Activated CD4-positive, alpha-beta T cell treated with anti-CD3 and anti-CD28 coated beads, Interleukin-2, Interleukin-6, amounts not matched to agents 100 ng/mL and 50 ng/mL, durations not matched to agents 16 hours and 8 hours (primary cell): ENCODE measurements around the gene SNX32.

Experiments used
- DNase-seq: peaks from one replicate; pipeline ENCODE4 v3.0.0-alpha.2; 2020

The SNX32 gene

GRCh38 chr11:65869643-65870306 lies 36.0 kb downstream of the SNX32 start:
- no peak for DNase-seq

- DNase-seq = no peak
Measured at GRCh38 chr11:65870307-65870658, 36.5 kb downstream of the SNX32 start.

GRCh38 chr11:65870706-65871681 lies 37.2 kb downstream of the SNX32 start:
- DNase-seq = no peak

- DNase-seq = no peak
Measured at GRCh38 chr11:65871811-65872548, 38.2 kb downstream of the SNX32 start.

- no peak for DNase-seq
Measured at GRCh38 chr11:65872586-65873317, 39.0 kb downstream of the SNX32 start, which contains the start of gene EFEMP2. EFEMP2 (minus strand) TSS chr11:65872800; CDS start chr11:65872354, 446 bp downstream.

DNA sequence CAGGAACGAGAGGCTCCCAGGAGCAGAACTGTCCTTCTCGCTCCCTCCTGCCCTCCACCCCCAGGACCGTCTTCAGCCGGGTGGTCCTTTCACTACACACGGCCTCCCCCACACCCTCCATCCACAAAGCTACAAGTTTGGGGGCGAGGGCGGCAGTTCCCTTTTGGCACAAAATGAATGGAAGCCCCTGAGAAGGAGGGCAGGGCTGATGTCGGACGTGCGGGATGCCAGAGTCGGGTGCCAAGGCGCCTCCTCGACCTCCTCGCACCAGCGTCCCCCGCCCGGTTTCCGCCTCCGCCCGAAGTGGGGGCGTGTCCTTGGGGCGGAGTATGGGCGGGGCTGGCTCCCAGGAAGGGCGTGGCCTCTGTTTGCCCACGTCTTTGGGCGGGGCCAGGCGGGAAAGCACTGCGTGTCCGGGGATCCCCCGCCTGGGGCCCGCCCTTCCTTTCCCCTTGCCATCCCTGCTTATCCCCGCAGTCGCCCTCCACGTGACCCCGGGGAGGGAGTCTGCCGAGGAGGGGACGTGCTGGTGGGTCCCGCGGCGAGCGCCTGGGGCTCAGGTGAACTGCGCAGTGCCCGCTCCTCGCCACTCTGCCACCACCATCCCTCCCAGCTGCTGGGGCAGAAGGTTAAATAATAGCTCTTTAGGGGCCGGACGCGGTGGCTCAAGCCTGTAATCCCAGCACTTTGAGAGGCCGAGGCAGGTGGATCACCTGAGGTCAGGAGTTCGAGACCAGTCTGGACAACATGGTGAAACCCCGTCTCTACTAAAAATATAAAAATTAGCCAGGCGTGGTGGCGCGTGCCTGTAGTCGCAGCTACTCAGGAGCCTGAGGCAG lies 39.8 kb downstream of the SNX32 start:
- peak; percentile 98 for DNase-seq

GRCh38 chr11:65879617-65880016 lies 45.9 kb downstream of the SNX32 start, which contains the start of gene CTSW:
CTSW (plus strand) TSS chr11:65879837; CDS start chr11:65879855, 18 bp downstream.
- DNase-seq = no peak

DNA sequence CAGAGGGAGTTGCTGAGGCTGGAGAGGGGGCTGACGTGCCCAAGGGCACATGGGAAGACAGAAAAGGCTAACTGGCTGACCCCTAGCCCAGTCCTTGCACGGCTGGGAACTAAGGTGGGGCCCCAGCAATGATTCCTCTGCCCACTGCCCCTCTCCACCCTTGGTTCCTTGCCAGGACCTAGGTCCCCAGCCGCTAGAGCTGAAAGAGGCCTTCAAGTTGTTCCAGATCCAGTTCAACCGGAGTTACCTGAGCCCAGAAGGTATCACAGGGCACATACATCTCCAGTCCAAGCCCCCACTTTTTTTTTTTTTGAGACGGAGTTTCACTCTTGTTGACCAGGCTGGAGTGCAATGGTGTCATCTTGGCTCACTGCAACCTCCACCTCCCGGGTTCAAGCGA lies 46.3 kb downstream of the SNX32 start:
- no peak for DNase-seq

DNA sequence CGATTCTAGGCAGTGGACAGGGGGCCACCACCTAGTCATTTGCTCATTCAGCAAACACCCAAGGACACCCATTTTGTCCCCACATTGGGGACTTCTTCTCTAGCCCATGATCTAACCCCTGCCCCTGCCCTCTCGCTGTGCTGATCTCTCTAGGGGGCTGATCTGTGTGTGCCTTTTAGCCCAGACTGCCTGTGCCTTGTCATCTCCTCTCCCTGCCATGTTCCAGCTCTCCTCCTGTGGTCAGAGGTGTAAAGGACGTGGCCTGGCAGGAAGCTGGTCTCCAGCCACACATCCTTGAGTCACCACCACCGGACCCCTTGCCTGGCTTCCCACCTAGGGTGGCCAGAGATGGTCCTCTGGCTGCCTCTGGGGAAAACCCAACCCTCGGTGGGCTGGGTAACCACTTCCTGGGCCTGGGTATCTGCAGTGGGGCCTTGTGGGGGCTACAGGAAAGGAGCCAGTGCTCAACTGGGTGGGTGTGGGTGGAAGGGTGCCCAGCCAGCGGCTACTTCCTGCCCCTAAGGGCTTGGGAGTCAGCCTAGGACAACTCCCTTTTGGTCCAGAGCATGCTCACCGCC lies 47.2 kb downstream of the SNX32 start:
- DNase-seq = no peak

DNA sequence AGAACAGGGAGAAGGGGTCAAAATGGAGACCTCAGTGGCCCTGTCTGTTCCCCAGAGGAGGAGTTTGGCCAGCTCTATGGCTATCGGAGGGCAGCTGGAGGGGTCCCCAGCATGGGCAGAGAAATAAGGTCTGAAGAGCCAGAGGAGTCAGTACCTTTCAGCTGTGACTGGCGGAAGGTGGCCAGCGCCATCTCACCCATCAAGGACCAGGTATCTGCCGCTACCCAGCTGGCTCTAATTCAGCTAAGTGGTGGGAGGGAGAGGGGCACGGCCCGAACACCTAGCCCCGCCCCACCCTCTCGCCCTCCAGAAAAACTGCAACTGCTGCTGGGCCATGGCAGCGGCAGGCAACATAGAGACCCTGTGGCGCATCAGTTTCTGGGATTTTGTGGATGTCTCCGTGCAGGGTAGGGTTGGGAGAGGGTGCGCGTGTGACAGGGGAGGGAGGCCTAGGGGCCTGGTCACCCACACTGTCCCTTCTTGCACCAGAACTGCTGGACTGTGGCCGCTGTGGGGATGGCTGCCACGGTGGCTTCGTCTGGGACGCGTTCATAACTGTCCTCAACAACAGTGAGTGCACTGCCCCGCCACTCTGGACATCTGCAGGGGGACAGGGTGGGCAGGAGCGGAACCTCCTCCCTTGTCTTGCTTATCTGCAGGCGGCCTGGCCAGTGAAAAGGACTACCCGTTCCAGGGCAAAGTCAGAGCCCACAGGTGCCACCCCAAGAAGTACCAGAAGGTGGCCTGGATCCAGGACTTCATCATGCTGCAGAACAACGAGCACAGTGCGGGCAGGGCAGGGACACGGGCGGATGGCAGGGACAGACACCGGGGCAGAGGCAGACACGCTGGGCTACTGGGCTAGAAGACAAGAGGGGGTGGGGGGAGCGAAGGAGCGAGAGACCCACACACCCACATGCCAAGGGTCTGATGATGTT lies 48.6 kb downstream of the SNX32 start:
- DNase-seq = no peak

GRCh38 chr11:65883058-65883761 lies 49.4 kb downstream of the SNX32 start:
- DNase-seq = no peak

DNA sequence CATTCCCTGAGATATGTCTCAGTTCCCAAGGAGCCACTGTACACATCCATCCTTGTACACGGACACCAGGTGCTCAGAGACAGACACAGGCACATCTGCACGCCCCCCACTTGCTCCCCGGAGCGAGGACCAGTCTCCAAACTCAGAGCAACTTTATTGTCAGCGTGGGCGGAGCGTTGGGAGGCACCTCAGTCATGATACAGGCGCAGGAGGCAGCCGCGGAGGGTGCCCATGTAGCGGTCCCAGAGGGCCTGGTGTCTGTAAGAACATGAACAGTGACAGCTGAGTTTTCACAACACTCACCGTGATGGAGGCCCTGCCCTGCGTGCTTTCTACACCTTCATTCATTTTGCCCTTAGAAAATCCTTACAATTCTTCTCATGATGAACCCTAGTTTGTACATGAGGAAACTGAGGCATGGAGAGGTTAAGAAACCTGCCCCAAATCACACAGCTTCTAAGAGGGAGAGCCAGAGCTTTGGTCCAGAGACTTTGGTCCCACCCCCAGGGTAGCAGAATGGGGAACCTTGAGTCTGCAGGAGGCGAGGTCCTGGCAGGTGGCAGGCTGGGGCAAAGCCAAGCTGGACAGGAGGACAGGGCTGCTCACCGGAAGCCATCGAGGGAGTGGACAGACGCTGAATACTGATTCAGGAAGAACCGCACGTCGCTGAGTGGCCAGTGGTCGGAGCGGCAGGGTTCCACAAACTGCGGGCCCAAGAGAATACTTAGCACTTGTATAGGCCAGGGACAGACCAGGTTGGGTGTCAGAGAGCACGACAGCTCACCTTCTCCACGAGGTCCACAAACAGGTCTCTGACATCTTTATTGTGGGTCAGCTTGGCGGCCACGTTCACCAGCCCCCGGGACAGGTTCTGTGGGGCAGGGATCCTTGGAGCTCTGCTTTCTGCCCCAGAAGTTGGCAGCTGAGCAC lies 50.3 kb downstream of the SNX32 start:
- no peak for DNase-seq

DNA sequence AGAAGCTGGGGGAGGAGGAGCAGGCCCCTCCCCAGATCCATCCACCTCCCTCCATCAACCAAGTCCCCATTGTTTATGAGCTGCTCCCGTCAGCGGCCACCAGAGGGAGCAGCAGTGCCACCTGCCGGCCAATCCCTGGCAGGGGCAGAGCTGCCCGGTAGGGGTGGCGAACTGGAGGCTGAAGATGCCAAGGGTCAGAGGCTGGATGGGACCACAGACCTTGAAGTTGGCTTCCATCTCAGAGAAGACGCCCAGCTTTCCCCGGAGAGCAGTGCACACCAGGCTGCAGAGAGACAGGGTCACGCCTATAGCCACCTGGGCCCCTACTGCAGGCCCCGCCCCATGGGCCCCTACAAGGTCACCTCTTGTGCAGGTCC lies 50.9 kb downstream of the SNX32 start:
- DNase-seq = peak; percentile 89

DNA sequence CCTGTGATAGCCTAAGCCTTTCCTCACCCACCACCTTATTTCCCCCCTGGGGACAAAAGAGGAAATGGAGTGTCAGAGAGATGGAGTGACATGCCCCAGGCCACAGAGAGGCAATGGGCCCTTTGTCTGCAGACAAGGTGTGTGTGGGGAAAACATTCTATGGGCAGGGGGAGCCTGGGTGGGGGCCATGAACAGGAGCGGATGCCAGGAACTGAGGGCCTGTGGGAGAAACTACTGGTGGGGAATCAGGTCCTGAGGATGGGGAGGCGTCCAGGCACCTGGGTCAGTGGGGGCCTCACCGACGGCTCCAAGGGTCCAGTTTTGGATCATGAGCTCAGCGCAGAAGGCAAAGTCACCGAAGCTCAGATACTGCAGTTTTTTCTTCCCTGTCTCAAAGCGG lies 51.5 kb downstream of the SNX32 start:
- no peak for DNase-seq

GRCh38 chr11:65885808-65886536 lies 52.2 kb downstream of the SNX32 start:
- DNase-seq = no peak

GRCh38 chr11:65886826-65887722 lies 53.3 kb downstream of the SNX32 start:
- no peak for DNase-seq
